Spinal cord (tissue), 10 donors: ENCODE measurements around the gene BCAS4. TPM values are rescaled to one million over a fixed set of nuclear protein-coding genes. Genes with fewer than 3 reads are reported as not detected.
A peak's percentile ranks its signal among the peaks of the same experiment; 100 is the strongest.
"Not testable (repeated sequence)": the region's sequence is repeated elsewhere in the genome, so short reads cannot be mapped to it uniquely, and the experiment has no call there.

Experiments
- DNase-seq, 6 donors: peaks; one replicate each; pipeline versions ENCODE4 v3.0.0 to v3.0.0-alpha.2; 2013 to 2015; ENCODE audit warnings: low spot score in 6 of 6, low read depth in 4 of 6
- H3K27ac ChIP-seq: one replicate; pipeline ENCODE4 v1.5.1; 2013; ENCODE audit warnings: low read depth, low read length, control low read depth
- H3K27me3 ChIP-seq: one replicate; pipeline ENCODE4 v1.6.1; 2013; ENCODE audit warnings: low read length; ENCODE audit not compliant: control insufficient read depth, insufficient read depth
- H3K36me3 ChIP-seq: one replicate; pipeline ENCODE4 v1.6.1; 2013; ENCODE audit warnings: low read length; ENCODE audit not compliant: control insufficient read depth, insufficient read depth
- H3K4me1 ChIP-seq: one replicate; pipeline ENCODE4 v1.6.1; 2013; ENCODE audit warnings: low read length; ENCODE audit not compliant: control insufficient read depth, insufficient read depth
- H3K4me3 ChIP-seq: one replicate; pipeline ENCODE4 v1.5.1; 2013; ENCODE audit warnings: low read depth, low read length, control low read depth
- H3K9me3 ChIP-seq: one replicate; pipeline ENCODE4 v1.6.1; 2013; ENCODE audit warnings: low read length; ENCODE audit not compliant: control insufficient read depth, insufficient read depth
- WGBS: methylation state at CpG from one replicate; pipeline ENCODE4 v1.1.5; 2013; ENCODE audit warnings: missing lambda C conversion rate; ENCODE audit not compliant: insufficient coverage; 5-methylcytosine and 5-hydroxymethylcytosine counted together
- polyA plus RNA-seq, 2 donors: library from polyadenylated mRNA; unstranded; fragments of 120-200 nt; gene quantifications; one replicate each; pipeline ENCODE4 v1.2.1, GENCODE V29; 2013; ENCODE audit not compliant: insufficient read length in 2 of 2
- total RNA-seq, 2 donors: library from RNA; depleted of rRNA in 1 of 2; stranded (reverse); fragments of 120-200 nt in 1 of 2; fragments of >200 nt in 1 of 2; gene quantifications; one replicate each; pipeline versions ENCODE4 v1.2.3 to v1.2.4, GENCODE V29; 2013 to 2014
- donor health status: healthy.

BCAS4 gene
- total and polyA plus RNA-seq, 4 donors, result 7.8 to 16.6 (median 14.3) TPM

DNA sequence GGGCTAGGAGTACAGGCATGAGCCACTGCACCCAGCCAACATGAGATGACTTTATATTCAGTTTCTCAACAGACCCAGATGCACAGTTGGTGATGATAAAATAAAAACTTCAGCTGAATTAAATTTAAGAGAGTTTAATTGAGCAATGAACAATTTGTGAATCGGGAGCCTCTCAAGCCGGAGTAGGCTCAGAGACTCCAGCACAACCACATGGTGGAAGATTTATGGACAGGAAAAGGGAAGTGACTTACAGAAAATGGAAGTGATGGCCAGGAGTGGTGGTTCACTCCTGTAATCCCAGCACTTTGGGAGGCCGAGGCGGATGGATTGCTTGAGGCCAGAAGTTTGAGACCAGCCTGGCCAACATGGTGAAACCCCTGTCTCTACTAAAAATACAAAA is 10.4 kb upstream of the BCAS4 start:
- no CpG with 5 or more reads among the region's 4 CpGs for WGBS
- Histone ChIP-seq H3K36me3 (no peaks in the 10 kb centered on the region), H3K4me3 (no peak overlapping the region), H3K9me3 (no peaks in the 10 kb centered on the region), H3K4me1 (no peaks in the 10 kb centered on the region), H3K27me3 (no peaks in the 10 kb centered on the region), H3K27ac (no peak overlapping the region)
- DNase-seq, result no peak

GRCh38 chr20:50786703-50787102 is 8.2 kb upstream of the BCAS4 start:
- peaks cover 12% of the 10 kb centered on the region for H3K4me1 ChIP-seq
- WGBS, result 99% methylated on average over 7 of the region's 9 CpGs
- no peaks in the 10 kb centered on the region for H3K9me3 ChIP-seq
- no peak overlapping the region for H3K27ac ChIP-seq
- no peak overlapping the region for H3K4me3 ChIP-seq
- H3K27me3 ChIP-seq, result no peaks in the 10 kb centered on the region
- H3K36me3 ChIP-seq, result no peaks in the 10 kb centered on the region
- DNase-seq, result no peak

GRCh38 chr20:50787181-50787580 is 7.7 kb upstream of the BCAS4 start:
- Histone ChIP-seq H3K4me3 (no peak overlapping the region), H3K27me3 (no peaks in the 10 kb centered on the region), H3K27ac (no peak overlapping the region), H3K36me3 (no peaks in the 10 kb centered on the region), H3K4me1 (peaks cover 12% of the 10 kb centered on the region), H3K9me3 (no peaks in the 10 kb centered on the region)
- WGBS, result 97% methylated on average over 2 of the region's 2 CpGs
- DNase-seq, result no peak

- Histone ChIP-seq H3K4me3 (no peak overlapping the region), H3K27me3 (no peaks in the 10 kb centered on the region), H3K4me1 (peaks cover 12% of the 10 kb centered on the region), H3K36me3 (no peaks in the 10 kb centered on the region), H3K9me3 (no peaks in the 10 kb centered on the region), H3K27ac (no peak overlapping the region)
- peak in 2 of 6 donors; percentile 41 to 43 for DNase-seq
- 65% methylated on average over 8 of the region's 18 CpGs for WGBS
Measured at GRCh38 chr20:50788045-50788991, 6.5 kb upstream of the BCAS4 start.

GRCh38 chr20:50789968-50790650 is 4.8 kb upstream of the BCAS4 start:
- WGBS, result 80% methylated on average over 6 of the region's 11 CpGs
- Histone ChIP-seq H3K27ac (peak overlapping the region; percentile 81), H3K27me3 (no peaks in the 10 kb centered on the region), H3K4me3 (no peak overlapping the region), H3K9me3 (no peaks in the 10 kb centered on the region), H3K36me3 (no peaks in the 10 kb centered on the region), H3K4me1 (peaks cover 22% of the 10 kb centered on the region)
- no peak for DNase-seq

- Histone ChIP-seq H3K9me3 (no peaks in the 10 kb centered on the region), H3K27ac (peak overlapping the region; percentile 81), H3K4me1 (peaks cover 23% of the 10 kb centered on the region), H3K4me3 (peak overlapping the region; percentile 7), H3K36me3 (no peaks in the 10 kb centered on the region), H3K27me3 (no peaks in the 10 kb centered on the region)
- DNase-seq, result peak; percentile 41 to 94 (median 78)
- WGBS, result 6% methylated on average over 21 of the region's 23 CpGs
Measured at GRCh38 chr20:50790651-50791277, 4.1 kb upstream of the BCAS4 start.

GRCh38 chr20:50792708-50793574 is 1.9 kb upstream of the BCAS4 start:
- Histone ChIP-seq H3K27me3 (no peaks in the 10 kb centered on the region), H3K36me3 (no peaks in the 10 kb centered on the region), H3K9me3 (no peaks in the 10 kb centered on the region), H3K4me3 (no peak overlapping the region), H3K4me1 (peaks cover 23% of the 10 kb centered on the region), H3K27ac (no peak overlapping the region)
- peak in 1 of 6 donors; percentile 81 for DNase-seq
- WGBS, result 74% methylated on average over 10 of the region's 14 CpGs

GRCh38 chr20:50793575-50794016 is 1.3 kb upstream of the BCAS4 start:
- H3K9me3 ChIP-seq, H3K4me3 ChIP-seq, H3K27me3 ChIP-seq, H3K36me3 ChIP-seq, H3K27ac ChIP-seq: not testable (repeated sequence)
- DNase-seq, result peak in 2 of 6 donors; percentile 20 to 38
- 58% methylated on average over 3 of the region's 13 CpGs for WGBS
- peaks cover 23% of the 10 kb centered on the region for H3K4me1 ChIP-seq
